Activated T-cell treated with anti-CD3 and anti-CD28 coated beads for 48 hours (primary cell): ENCODE measurements around the gene CRY2.
A peak's percentile ranks its signal among the peaks of the same experiment; 100 is the strongest.
"Not testable (repeated sequence)": the region's sequence is repeated elsewhere in the genome, so short reads cannot be mapped to it uniquely, and the experiment has no call there.

Experiments
- DNase-seq: peaks from one replicate; pipeline ENCODE4 v3.0.0-alpha.2; 2020; ENCODE audit warnings: low read depth

The CRY2 gene

GRCh38 chr11:45846974-45847910 lies at the start of gene CRY2:
Gene CRY2 (plus strand): TSS chr11:45847475. CDS start chr11:45847491, 16 bp downstream.
- DNase-seq = peak; percentile 99

- DNase-seq = no peak
Measured at GRCh38 chr11:45798793-45799441, 48.4 kb upstream of the CRY2 start.

- DNase-seq = no peak
Measured at GRCh38 chr11:45799562-45799961, 47.7 kb upstream of the CRY2 start.

GRCh38 chr11:45800261-45800660 lies 47.0 kb upstream of the CRY2 start:
- no peak for DNase-seq

GRCh38 chr11:45801723-45802315 lies 45.5 kb upstream of the CRY2 start:
- no peak for DNase-seq

GRCh38 chr11:45802531-45803317 lies 44.6 kb upstream of the CRY2 start:
- no peak for DNase-seq

GRCh38 chr11:45803971-45804760 lies 43.1 kb upstream of the CRY2 start:
- peak; percentile 63 for DNase-seq

- peak; percentile 96 for DNase-seq
Measured at GRCh38 chr11:45804761-45805304, 42.4 kb upstream of the CRY2 start, which contains the start of gene SLC35C1. Gene SLC35C1 (plus strand): TSS chr11:45805149. CDS start chr11:45805802, 653 bp downstream.

- no peak for DNase-seq
Measured at GRCh38 chr11:45805305-45806071, 41.8 kb upstream of the CRY2 start.

- DNase-seq = no peak
Measured at GRCh38 chr11:45806072-45806933, 41.0 kb upstream of the CRY2 start.

GRCh38 chr11:45806937-45807791 lies 40.1 kb upstream of the CRY2 start:
- DNase-seq = no peak

GRCh38 chr11:45807792-45808238 lies 39.5 kb upstream of the CRY2 start:
- DNase-seq = no peak

GRCh38 chr11:45808427-45808826 lies 38.8 kb upstream of the CRY2 start:
- not testable (repeated sequence) for DNase-seq

- no peak for DNase-seq
Measured at GRCh38 chr11:45809456-45810395, 37.5 kb upstream of the CRY2 start.

GRCh38 chr11:45810431-45811108 lies 36.7 kb upstream of the CRY2 start:
- DNase-seq = no peak

- no peak for DNase-seq
Measured at GRCh38 chr11:45811109-45811435, 36.2 kb upstream of the CRY2 start.
